ENCODE results near the gene FMO2.

DNA sequence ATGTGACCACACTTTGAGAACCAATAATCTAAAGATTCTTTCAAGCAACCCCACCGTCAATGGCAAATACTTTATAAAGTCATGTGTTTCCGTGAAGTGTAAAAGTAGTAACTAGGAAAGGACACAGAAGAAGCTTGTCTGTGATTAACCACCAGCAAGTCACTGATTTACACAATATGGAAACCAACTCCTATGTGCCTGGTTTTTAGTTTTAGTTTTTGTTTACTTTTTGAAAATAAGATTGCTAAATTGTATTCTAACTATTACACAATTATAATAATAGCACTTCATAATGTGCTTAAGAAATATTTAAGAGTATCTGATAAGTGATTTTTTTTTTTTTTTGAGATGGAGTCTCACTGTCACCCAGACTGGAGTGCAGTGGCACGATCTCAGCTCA is 13.0 kb downstream of the FMO2 start:
- TF ChIP-seq POLR2A (IDR thresholded peaks at IDR 0.05) (no peak), CTCF (IDR thresholded peaks at IDR 0.05) (no peak)
